GM19193 (cell line): ENCODE results near the gene ZFPL1.

Experiments
- POLR2A ChIP-seq: IDR thresholded peaks from 4 replicates; pipeline ENCODE4 v1.6.1; 2011; ENCODE audit not compliant: insufficient read depth, insufficient read length; ENCODE audit errors: extremely low read depth

ZFPL1 gene

DNA sequence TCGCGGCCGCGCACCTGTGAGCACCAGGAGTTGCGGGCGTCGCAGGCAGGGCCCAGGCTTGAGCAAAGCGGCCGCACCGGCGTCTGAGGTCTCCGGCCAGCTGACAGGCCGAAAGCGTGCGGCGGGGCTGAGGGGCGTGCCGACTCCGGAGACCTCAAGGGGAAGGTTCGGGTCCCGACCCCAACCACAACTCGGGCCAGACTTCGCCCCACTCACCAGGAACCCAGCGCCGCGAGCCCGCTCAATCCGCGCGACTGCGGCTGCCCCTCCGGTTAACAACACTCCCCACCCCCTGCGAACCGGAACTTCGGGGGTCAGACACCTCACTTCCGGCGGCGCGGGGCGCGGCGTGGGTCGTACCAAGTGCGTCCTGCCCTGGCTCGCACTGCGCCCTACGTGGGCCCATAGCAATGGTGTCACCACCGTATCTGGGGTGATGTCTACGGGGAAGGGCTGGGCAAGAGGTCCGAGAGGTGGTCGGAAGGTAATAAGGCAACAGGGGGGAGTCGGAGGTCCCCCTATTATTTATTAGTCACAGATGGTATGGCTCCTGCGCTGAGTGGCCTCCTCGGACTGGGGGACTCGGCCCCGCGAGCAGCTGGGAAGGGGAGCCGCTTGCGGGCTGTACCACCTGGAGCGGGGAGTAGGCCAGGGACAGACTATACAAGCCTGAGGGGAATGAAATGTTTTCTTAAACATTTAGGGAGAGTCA is 50.4 kb downstream of the ZFPL1 start, which contains the start of gene SYVN1:
TSS of gene SYVN1 (minus strand) at position 280 of the 712 bp plus-strand sequence. CDS start 918 bp downstream, outside the sequence.
- TF ChIP-seq POLR2A: peak; percentile 93

DNA sequence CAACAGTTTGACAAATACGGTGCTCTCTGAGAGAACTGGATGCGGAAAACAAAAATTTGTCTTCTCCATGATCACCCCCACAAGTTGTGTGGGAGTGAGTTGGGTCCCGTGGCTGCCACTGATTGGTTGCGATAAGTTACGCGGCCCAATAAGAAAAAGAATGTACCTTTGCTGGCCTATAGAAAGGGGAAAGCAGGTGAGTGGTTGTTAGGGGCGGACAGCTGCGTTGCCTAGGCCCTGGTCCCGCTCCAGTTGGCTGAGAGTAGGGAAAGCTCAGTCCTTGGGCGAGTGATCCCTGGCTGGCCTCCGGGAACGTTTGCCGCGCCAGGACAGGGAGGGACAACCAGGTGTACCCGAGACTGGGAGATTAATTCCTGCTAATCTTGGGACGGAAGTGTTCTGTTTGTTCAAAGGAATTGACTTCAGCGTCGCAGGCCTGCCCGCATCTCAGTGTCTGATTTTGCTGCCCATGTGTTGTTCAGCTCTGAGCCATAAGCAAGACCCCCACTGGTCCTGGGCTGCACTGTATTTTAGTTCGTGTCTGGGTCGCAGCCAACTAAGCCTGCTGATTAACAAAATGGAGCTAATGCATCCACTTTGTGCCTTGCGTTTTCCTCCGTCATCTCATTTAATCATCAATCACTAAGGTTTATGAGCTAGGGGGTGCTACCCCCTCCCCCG is 51.1 kb downstream of the ZFPL1 start:
- peak; percentile 55 for TF ChIP-seq POLR2A

DNA sequence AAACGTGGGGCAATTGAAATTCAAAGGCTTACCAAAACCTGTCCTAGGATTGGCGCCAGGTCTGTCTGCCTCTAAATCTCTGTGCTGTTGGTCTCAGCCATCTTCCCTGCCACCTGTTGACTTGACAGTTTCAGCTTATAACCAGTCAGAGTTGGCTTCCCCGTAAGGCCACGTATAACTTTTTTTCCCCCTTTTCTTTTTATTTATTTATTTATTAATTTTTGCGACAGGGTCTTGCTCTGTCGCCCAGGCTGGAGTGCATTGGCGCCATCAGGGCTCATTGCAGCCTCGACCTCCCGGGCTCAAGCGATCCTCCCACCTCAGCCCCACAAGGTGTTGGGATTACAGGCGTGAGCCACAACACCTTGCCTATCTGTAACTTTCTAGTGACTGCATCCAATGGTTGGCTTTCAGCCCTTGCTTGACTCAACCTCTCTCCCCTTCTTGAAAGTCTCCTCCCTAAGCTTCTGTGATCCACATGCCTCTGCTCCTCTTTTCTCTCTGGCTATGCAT is 51.7 kb downstream of the ZFPL1 start:
- TF ChIP-seq POLR2A: no peak

DNA sequence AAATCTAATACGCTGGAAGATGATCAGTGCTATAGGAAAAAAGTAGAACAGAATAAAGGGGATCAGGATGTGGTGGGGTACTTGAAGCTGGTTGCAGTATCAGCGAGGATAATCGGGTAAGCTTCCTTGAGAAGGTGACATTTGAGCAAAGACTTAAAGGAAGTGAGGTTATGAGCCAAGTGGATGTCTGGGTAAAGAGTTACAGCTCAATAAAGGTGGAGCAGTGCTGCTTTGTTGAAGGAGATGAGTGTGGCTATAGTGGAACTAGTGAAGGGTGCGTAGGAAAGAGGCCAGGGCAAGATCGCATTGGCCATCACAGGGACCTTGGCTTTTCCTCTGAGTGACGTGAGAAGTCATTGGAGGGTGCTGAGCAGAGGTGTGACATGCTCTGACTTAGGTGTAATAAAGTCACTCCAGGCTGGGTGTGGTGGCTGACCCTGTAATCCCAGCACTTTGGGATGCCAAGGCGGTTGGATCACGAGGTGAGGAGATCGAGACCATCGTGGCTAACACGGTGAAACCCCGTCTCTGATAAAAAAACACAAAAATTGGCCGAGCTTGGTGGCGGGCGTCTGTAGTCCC is 52.6 kb downstream of the ZFPL1 start:
- no peak for TF ChIP-seq POLR2A
